Mesothelial cell of epicardium (in vitro differentiated cells): ENCODE data around the gene CTXN3. TPM values are rescaled to one million over a fixed set of nuclear protein-coding genes. Genes with fewer than 3 reads are reported as not detected.

Experiments
- DNase-seq, 2 experiments: peaks; one replicate each; pipeline ENCODE4 v3.0.0; 2021; ENCODE audit warnings: low spot score in 2 of 2; ENCODE audit not compliant: unreplicated experiment in 2 of 2
- H3K27ac Mint-ChIP-seq: 2 replicates; pipeline ENCODE4 v1.8.0; 2021; ENCODE audit warnings: mixed read lengths
- H3K27me3 Mint-ChIP-seq: 2 replicates; pipeline ENCODE4 v1.8.0; 2021; ENCODE audit warnings: low read depth, mixed read lengths
- H3K36me3 Mint-ChIP-seq: 2 replicates; pipeline ENCODE4 v1.8.0; 2021; ENCODE audit warnings: mixed read lengths
- H3K4me1 Mint-ChIP-seq: 2 replicates; pipeline ENCODE4 v1.8.0; 2021; ENCODE audit warnings: mixed read lengths
- H3K4me3 Mint-ChIP-seq: 2 replicates; pipeline ENCODE4 v1.8.0; 2021; ENCODE audit warnings: mild to moderate bottlenecking, moderate library complexity, mixed read lengths
- H3K9me3 Mint-ChIP-seq: 2 replicates; pipeline ENCODE4 v1.8.0; 2021; ENCODE audit warnings: mixed read lengths
- CTCF ChIP-seq: fragments of 200-600 bp; sonication (generic); IDR thresholded peaks from one replicate; pipeline ENCODE4 v1.5.0; 2021; ENCODE audit warnings: antibody characterized with exemption; ENCODE audit not compliant: unreplicated experiment
- total RNA-seq: library from RNA; stranded (reverse); gene quantifications from 3 replicates; pipeline ENCODE4 v1.2.1, GENCODE V29; 2021

Gene CTXN3
- total RNA-seq, 1 donor from 2014 or later, result not detected

- Mint-ChIP-seq H3K27ac (no peak overlapping the region), H3K27me3 (no peaks in the 10 kb centered on the region), H3K4me3 (no peak overlapping the region), H3K4me1 (no peaks in the 10 kb centered on the region), H3K36me3 (no peaks in the 10 kb centered on the region), H3K9me3 (peaks cover 11% of the 10 kb centered on the region)
- TF ChIP-seq CTCF, result no peak
- no peak for DNase-seq
These were observed 31.7 kb downstream of the CTXN3 start for GRCh38 chr5:127680595-127680994.

DNA sequence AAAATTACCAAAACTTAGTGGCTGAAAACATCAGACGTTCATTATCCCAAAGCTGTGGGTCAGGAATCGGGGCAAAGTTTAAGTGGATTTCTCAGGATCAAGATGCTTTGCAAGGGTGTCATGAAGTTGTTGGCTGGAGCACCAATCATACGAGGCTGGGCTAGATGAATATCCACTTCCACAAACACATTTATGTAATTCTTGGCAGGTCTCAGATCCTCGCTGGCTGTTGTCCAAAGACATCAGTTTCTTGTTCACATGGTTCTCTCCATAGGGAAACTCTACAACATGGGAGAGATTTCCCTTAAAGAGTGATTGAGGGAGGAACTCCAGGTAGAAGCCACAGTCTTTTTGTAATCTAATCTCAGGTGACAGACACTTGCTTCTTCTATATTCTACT lies 34.1 kb downstream of the CTXN3 start:
- Mint-ChIP-seq H3K9me3 (peaks cover 7% of the 10 kb centered on the region), H3K27me3 (no peaks in the 10 kb centered on the region), H3K4me3 (no peak overlapping the region), H3K27ac (no peak overlapping the region), H3K4me1 (no peaks in the 10 kb centered on the region), H3K36me3 (no peaks in the 10 kb centered on the region)
- no peak for TF ChIP-seq CTCF
- DNase-seq, result no peak

DNA sequence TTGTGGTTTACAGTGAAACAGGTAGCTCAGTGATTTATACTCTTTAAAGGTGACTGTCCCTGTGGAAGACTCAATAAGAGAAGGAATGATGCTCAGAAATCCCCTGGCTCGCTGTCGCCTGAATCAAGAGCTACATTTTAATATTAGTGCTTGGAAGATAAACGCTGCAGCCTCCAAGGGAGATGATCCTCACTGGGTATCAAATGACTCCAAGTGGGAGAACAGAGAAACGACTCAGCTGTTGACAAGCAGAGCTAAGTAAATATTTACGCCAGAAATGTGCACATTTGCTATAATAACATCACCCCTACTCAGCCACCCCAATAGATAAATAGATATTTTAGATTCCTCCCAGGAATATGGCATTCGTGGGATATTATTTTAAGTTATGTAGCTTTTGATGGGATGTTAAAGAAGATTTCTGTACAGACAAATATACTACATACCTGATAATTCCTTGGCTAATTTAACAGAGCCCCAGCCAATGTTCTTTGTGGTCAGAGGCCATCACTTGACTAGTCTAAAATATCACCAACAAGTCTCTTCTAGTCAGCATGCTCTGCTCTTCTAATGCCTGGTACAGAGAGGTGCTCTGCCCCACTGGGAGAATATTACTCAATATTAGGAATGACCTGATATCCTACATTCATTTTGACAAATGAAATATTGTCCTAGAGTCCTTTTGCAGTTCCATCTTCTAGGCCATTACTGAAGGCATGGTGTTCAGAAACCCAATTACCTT lies 36.0 kb downstream of the CTXN3 start:
- no peak for DNase-seq
- Mint-ChIP-seq H3K4me1 (no peaks in the 10 kb centered on the region), H3K4me3 (no peak overlapping the region)

DNA sequence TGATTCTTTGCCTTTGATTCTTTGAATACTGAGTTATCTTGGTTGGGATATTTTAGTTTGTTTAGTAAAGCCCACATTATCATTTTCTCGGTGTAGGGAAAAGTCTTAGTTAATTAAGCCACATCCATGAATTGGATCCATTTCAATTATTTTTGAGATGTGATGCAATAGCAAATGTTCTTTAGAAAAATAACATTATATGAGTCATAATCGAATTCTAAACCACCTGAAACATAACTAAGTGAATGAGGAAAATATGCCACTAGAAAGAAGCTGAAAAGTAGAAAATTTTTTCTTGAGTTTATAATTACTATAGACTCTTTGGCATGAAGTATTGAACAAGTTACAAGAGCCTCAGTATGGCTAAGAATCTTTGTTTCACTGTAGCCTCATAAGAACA lies 36.8 kb downstream of the CTXN3 start:
- no peak for DNase-seq
- H3K27ac Mint-ChIP-seq, result no peak overlapping the region
- H3K9me3 Mint-ChIP-seq, result peaks cover 6% of the 10 kb centered on the region
- no peaks in the 10 kb centered on the region for H3K27me3 Mint-ChIP-seq
- H3K4me3 Mint-ChIP-seq, result no peak overlapping the region
- H3K4me1 Mint-ChIP-seq, result no peaks in the 10 kb centered on the region
- no peaks in the 10 kb centered on the region for H3K36me3 Mint-ChIP-seq
- TF ChIP-seq CTCF, result no peak

More for the DNA sequence above, 36.0 kb downstream of the CTXN3 start:
- no peak for TF ChIP-seq CTCF
- H3K36me3 Mint-ChIP-seq, result no peaks in the 10 kb centered on the region
- H3K27ac Mint-ChIP-seq, result no peak overlapping the region
- H3K9me3 Mint-ChIP-seq, result peaks cover 4% of the 10 kb centered on the region
- H3K27me3 Mint-ChIP-seq, result no peaks in the 10 kb centered on the region

DNA sequence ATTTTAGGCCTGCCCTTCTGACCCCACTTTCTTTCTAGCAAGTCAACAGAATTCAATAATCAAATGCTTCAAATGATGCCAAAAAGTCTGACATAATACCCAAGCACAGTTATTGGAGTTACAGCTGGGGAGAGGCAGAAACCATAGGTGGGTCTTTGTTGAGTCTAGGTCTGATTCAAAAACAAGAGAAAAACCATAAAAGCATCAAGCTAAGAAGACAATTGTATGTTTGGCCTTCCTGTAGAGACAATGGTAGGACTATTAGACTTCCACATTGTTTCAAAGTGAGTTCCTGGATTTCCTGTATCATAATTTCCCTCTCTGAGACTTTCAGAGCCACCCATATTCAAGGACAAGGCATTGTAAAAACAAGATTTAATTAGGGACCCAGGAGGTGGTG lies 37.5 kb downstream of the CTXN3 start:
- no peak for DNase-seq
- no peak overlapping the region for H3K27ac Mint-ChIP-seq
- peaks cover 10% of the 10 kb centered on the region for H3K9me3 Mint-ChIP-seq
- no peak overlapping the region for H3K4me3 Mint-ChIP-seq
- H3K36me3 Mint-ChIP-seq, result no peaks in the 10 kb centered on the region
- H3K4me1 Mint-ChIP-seq, result no peaks in the 10 kb centered on the region
- no peaks in the 10 kb centered on the region for H3K27me3 Mint-ChIP-seq
- no peak for TF ChIP-seq CTCF
